Heart right ventricle (tissue), 16 donors: ENCODE measurements around the gene DCAF8. TPM values are rescaled to one million over a fixed set of nuclear protein-coding genes. Genes with fewer than 3 reads are reported as not detected.

Experiments used
- ATAC-seq, 8 donors: fragments of 200-7000 bp; cut with Tn5 transposase; one replicate each; pipeline ENCODE4 v1.9.1; 2020; ENCODE audit warnings: mild to moderate bottlenecking in 8 of 8, moderate library complexity in 8 of 8, moderate number of reproducible peaks in 1 of 8
- DNase-seq, 2 donors: peaks; one replicate each; pipeline ENCODE4 v3.0.0-alpha.2; 2020
- H3K27ac ChIP-seq, 10 donors: fragments of 200-600 bp; sonication (generic) in 2 of 10; one replicate each; pipeline versions ENCODE4 v1.5.0 to v1.8.0; 2020 to 2022; ENCODE audit warnings: mild to moderate bottlenecking in 3 of 10
- H3K27me3 ChIP-seq, 7 donors: fragments of 200-600 bp; one replicate each; pipeline ENCODE4 v1.8.0; 2021 to 2022; ENCODE audit warnings: mild to moderate bottlenecking in 2 of 7
- H3K36me3 ChIP-seq, 9 donors: fragments of 200-600 bp; sonication (generic) in 1 of 9; one replicate each; pipeline versions ENCODE4 v1.5.0 to v1.8.0; 2020 to 2022; ENCODE audit warnings: mild to moderate bottlenecking in 2 of 9
- H3K4me1 ChIP-seq, 9 donors: fragments of 200-600 bp; sonication (generic) in 1 of 9; one replicate each; pipeline versions ENCODE4 v1.5.0 to v1.8.0; 2020 to 2022; ENCODE audit warnings: mild to moderate bottlenecking in 4 of 9
- H3K4me3 ChIP-seq, 10 donors: fragments of 200-600 bp; sonication (generic) in 2 of 10; one replicate each; pipeline versions ENCODE4 v1.5.0 to v1.8.0; 2020 to 2022; ENCODE audit warnings: mild to moderate bottlenecking in 7 of 10, moderate library complexity in 2 of 10
- H3K9me3 ChIP-seq, 11 donors: fragments of 200-600 bp in 10 of 11; sonication (generic) in 2 of 11; one replicate each; pipeline versions ENCODE4 v1.5.0 to v1.8.0; 2013 to 2022; ENCODE audit warnings: mild to moderate bottlenecking in 2 of 11, control low read depth in 1 of 11, moderate library complexity in 1 of 11
- WGBS, 2 donors: extraction: QIAGEN DNeasy Blood & Tissue Kit; methylation state at CpG; one replicate each; pipeline ENCODE4 v1.1.7; 2013; ENCODE audit warnings: inconsistent platforms in 1 of 2; 5-methylcytosine and 5-hydroxymethylcytosine counted together
- intact Hi-C, 10 donors: fragments of 100-400 bp; cut with DNase I; formaldehyde crosslinking; loops; one replicate each; pipeline versions ENCODE4 v1.11.1 to v1.14.2; 2022
- polyA plus RNA-seq, 2 donors: library from polyadenylated mRNA; stranded (reverse); fragments of 200-250 nt; gene quantifications; one replicate each; pipeline ENCODE4 v1.2.3, GENCODE V29; 2013
- total RNA-seq, 10 donors: library from RNA; stranded (reverse); fragmentation: NEBNext Ultra II Directional in 3 of 10; extraction: Animal tissue kit (Norgen Biotek cat#: 25700) in 3 of 10; gene quantifications; one replicate each; pipeline versions ENCODE4 v1.2.1 to v1.2.4, GENCODE V29; 2021 to 2023
- TF ChIP-seq, protein P1 (sequence below), 9 donors: fragments of 200-600 bp; sonication (generic) in 2 of 9; IDR thresholded peaks; one replicate each; pipeline versions ENCODE4 v1.5.0 to v1.8.0; 2021 to 2022; ENCODE audit warnings: antibody characterized with exemption in 9 of 9, mild to moderate bottlenecking in 5 of 9, moderate library complexity in 1 of 9
- donor health status: Arrhythmogenic right ventricular cardiomyopathy.
- donor health status: ischemic (EF 13 %, LVEDD 7.1; RV severe dilation, severe dysfunction).
- donor health status: healthy with polysubstance abuse.
- donor health status: DM: no; HTN: yes; CAD: no.
- donor health status: DM: no; HTN: no; CAD: no.
- donor health status: ischemic (EF 25% LVEDD 6.9; RV normal size, moderate dysfunction).
- donor health status: ischemic (EF 25% LVEDD 5.7; RV mildly dilated, moderate dysfunction).
- donor health status: healthy.
- donor health status: DM: yes; HTN: yes; CAD: no.
- donor health status: Ischemic cardiomyopathy.
- donor health status: ischemic (EF 35%, LVEDD 5.7; RV mildly dilated, moderate dysfunction).
- donor health status: nonischemic (EF 11% LVEDD 7.7; RV severe dilation, severe dysfunction).
- donor health status: DM: yes; HTN: yes; CAD: no.
- donor health status: PGD.
- donor health status: ischemic (EF 29% LVEDD 5.4; RV normal size, mild dysfunction).
- donor health status: nonischemic (EF 23%, LVEDD 6.1; RV moderate dilation, normal function).

Gene DCAF8
- total and polyA plus RNA-seq, 12 donors = 47.1 to 171 (median 151) TPM

DNA sequence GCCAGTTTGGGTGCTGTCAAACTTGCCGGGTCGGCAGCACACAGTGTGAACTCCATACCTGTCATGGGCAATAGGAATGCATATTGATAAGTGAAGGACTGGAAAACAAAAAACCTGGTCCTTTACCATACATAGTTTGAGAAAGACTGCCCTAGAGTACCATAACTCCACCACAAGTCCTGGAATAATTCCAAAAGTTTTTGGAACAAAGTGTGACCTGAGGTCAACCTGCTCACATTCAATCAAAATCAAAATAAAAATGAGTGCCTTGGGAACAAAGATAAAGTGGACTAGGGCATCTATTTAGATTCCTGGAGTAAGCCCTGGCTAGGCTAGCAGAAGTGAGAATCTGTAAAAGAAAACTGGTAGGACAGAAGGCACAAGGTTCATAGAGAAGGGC, 15.0 kb upstream of the DCAF8 start:
- no peak overlapping the region for H3K4me3 ChIP-seq
- TF ChIP-seq, protein P1, sequence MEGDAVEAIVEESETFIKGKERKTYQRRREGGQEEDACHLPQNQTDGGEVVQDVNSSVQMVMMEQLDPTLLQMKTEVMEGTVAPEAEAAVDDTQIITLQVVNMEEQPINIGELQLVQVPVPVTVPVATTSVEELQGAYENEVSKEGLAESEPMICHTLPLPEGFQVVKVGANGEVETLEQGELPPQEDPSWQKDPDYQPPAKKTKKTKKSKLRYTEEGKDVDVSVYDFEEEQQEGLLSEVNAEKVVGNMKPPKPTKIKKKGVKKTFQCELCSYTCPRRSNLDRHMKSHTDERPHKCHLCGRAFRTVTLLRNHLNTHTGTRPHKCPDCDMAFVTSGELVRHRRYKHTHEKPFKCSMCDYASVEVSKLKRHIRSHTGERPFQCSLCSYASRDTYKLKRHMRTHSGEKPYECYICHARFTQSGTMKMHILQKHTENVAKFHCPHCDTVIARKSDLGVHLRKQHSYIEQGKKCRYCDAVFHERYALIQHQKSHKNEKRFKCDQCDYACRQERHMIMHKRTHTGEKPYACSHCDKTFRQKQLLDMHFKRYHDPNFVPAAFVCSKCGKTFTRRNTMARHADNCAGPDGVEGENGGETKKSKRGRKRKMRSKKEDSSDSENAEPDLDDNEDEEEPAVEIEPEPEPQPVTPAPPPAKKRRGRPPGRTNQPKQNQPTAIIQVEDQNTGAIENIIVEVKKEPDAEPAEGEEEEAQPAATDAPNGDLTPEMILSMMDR (IDR thresholded peaks at IDR 0.05) = no peak
- H3K27ac ChIP-seq = no peak overlapping the region
- H3K36me3 ChIP-seq = peaks cover 0 to 70% (median 49%) of the 10 kb centered on the region in 9 donors
- no peak for DNase-seq
- whole genome bisulfite sequencing, 2 donors = 71 to 77% methylated on average over 2 of the region's 2 CpGs
- intact Hi-C loops = loop anchor here in 1 of 10 donors (10.0 kb wide), 1 partner anchor 407 kb away; no protein-coding TSS in a partner anchor
- no peaks in the 10 kb centered on the region for H3K27me3 ChIP-seq
- ATAC-seq = peak in 1 of 8 donors; percentile 15
- H3K4me1 ChIP-seq = peaks cover 0 to 9% (median 0%) of the 10 kb centered on the region in 9 donors
- no peaks in the 10 kb centered on the region for H3K9me3 ChIP-seq

DNA sequence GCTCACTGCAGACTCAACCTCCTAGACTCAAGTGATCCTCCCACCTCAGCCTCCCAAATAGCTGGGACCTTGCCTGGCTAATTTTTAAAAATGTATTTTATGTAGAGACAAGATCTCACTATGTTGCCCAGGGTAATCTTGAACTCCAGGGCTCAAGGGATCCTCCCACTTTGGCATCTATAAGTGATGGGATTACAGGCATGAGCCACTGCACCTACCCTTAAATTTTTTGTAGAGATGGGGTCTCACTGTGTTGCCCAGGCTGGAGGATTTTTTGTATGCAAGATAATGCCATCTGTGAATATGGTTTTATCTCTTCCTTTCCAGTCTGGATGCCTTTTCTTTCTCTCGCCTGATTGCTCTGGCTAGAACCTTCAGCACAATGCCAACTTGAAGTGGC, 8.7 kb upstream of the DCAF8 start:
- TF ChIP-seq, protein P1 (IDR thresholded peaks at IDR 0.05) = no peak
- intact Hi-C loops = loop anchor here in 1 of 10 donors (10.0 kb wide), 1 partner anchor 414 kb away; no protein-coding TSS in a partner anchor
- Histone ChIP-seq H3K27ac (no peak overlapping the region), H3K4me1 (no peaks in the 10 kb centered on the region), H3K27me3 (no peaks in the 10 kb centered on the region), H3K36me3 (peaks cover 0 to 7% (median 0%) of the 10 kb centered on the region in 9 donors), H3K9me3 (no peaks in the 10 kb centered on the region), H3K4me3 (no peak overlapping the region)
- ATAC-seq = no peak
- DNase-seq = no peak
- 95 to 100% methylated on average over 1 of the region's 1 CpG for WGBS, 2 donors

DNA sequence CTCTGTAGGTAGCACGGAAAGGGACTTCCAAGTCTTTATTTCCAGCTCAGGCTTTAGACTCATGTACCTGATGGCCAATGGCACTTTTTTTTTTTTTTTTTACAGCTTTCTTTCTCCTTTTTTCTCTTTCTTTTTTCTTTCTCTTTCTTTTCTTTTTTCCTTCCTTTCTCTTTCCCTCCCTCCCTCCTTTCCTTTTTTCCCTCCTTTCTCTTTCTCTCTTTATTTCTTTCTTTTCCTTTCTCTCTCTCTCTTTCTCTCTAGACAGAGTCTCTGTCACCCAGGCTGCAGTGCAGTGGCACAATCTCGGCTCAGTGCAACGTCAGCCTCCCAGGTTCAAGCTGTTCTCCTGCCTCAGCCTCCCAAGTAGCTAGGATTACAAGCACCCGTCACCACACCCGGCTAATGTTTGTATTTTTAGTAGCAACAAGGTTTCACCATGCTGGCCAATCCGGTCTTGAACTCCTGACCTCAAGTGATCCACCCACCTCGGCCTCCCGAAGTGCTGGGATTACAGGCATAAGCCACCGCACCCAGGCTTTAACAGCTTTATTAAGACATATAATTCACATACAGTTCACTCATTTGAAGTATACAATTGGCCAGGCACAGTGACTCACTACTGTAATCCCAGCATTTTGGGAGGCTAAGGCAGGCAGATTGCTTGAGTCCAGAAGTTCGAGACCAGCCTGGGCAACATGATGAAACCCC, 5.1 kb upstream of the DCAF8 start:
- no peak overlapping the region for H3K27ac ChIP-seq
- H3K4me1 ChIP-seq = peaks cover 0 to 9% (median 5%) of the 10 kb centered on the region in 9 donors
- no peak for DNase-seq
- H3K36me3 ChIP-seq = no peaks in the 10 kb centered on the region
- 75 to 87% methylated on average over 10 of the region's 10 CpGs for WGBS, 2 donors
- ATAC-seq = no peak
- TF ChIP-seq, protein P1 (IDR thresholded peaks at IDR 0.05) = no peak
- H3K9me3 ChIP-seq = no peaks in the 10 kb centered on the region
- intact Hi-C loops = no loop called here
- H3K27me3 ChIP-seq = no peaks in the 10 kb centered on the region
- H3K4me3 ChIP-seq = no peak overlapping the region

DNA sequence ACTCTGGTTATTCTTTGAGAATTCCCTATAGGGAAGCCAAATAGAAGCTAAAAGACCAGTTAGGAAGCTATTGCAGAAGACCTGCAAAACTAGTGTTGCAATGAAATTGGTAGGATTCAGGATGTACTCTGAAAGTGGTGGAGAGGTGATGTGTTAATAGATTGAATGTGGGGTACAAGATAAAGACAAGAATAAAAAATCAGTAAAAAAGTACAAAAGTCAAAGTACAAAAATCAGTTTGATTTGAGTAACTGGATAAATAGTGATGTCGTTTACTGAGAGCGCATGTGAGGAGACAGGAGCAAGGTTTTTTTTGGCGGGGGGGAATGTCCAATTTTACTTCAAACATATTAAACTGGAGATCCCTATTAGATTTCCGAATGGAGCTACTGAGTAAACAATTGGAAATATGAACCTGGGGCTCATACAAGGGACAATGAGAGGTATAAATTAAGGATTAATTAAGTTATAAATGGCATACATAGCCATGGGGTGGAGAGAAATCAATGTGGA, 2.5 kb upstream of the DCAF8 start:
- Histone ChIP-seq H3K27ac (no peak overlapping the region), H3K36me3 (no peaks in the 10 kb centered on the region), H3K4me1 (peaks cover 0 to 27% (median 20%) of the 10 kb centered on the region in 9 donors), H3K4me3 (no peak overlapping the region), H3K9me3 (no peaks in the 10 kb centered on the region), H3K27me3 (no peaks in the 10 kb centered on the region)
- TF ChIP-seq, protein P1 (IDR thresholded peaks at IDR 0.05) = no peak
- no peak for DNase-seq
- intact Hi-C loops = loop anchor here in 1 of 10 donors (5.0 kb wide), 1 partner anchor 58 kb away; the partner anchor contains the start of gene PEA15
- no peak for ATAC-seq
- 85 to 87% methylated on average over 4 of the region's 4 CpGs for WGBS, 2 donors
